SK-N-SH treated with all-trans-retinoic acid at 6 μM for 48 hours (cell line): ENCODE results near the gene EPHB3.

ENCODE experiments used
- ARNTL ChIP-seq: fragments of 450-650 bp; formaldehyde crosslinking; IDR thresholded peaks from 2 replicates; pipeline ENCODE4 v1.5.0; 2020; ENCODE audit warnings: low read depth, mild to moderate bottlenecking, moderate library complexity, borderline replicate concordance
- CSRNP3 ChIP-seq: fragments of 250-450 bp; sonication (Bioruptor Pico); IDR thresholded peaks from 2 replicates; pipeline ENCODE4 v1.5.1; 2021; ENCODE audit warnings: mild to moderate bottlenecking, moderate library complexity
- POU6F1 ChIP-seq: fragments of 250-450 bp; sonication (Bioruptor Pico); IDR thresholded peaks from 2 replicates; pipeline ENCODE4 v1.8.0; 2021; ENCODE audit warnings: low read depth, mild to moderate bottlenecking, moderate library complexity, borderline replicate concordance
- PPARA ChIP-seq: fragments of 250-450 bp; sonication (Bioruptor Pico); IDR thresholded peaks from 2 replicates; pipeline ENCODE4 v1.5.0; 2020; ENCODE audit warnings: mild to moderate bottlenecking, borderline replicate concordance
- ZC3H10 ChIP-seq: fragments of 250-450 bp; sonication (Bioruptor Pico); IDR thresholded peaks from 2 replicates; pipeline ENCODE4 v1.5.1; 2021; ENCODE audit warnings: mild to moderate bottlenecking, moderate library complexity
- ZNF565 ChIP-seq: fragments of 450-650 bp; formaldehyde crosslinking; conservative IDR thresholded peaks from 2 replicates; pipeline ENCODE4 v1.5.0; 2020; ENCODE audit warnings: low read depth, mild to moderate bottlenecking, moderate library complexity
- ZNF8 ChIP-seq: fragments of 450-650 bp; formaldehyde crosslinking; IDR thresholded peaks from 2 replicates; pipeline ENCODE4 v1.5.0; 2020; ENCODE audit warnings: mild to moderate bottlenecking, moderate library complexity
- TF ChIP-seq, protein P1 (sequence below): fragments of 250-450 bp; sonication (Bioruptor Pico); IDR thresholded peaks from 2 replicates; pipeline ENCODE4 v1.5.1; 2020; ENCODE audit warnings: low read depth, mild to moderate bottlenecking, moderate library complexity

DNA sequence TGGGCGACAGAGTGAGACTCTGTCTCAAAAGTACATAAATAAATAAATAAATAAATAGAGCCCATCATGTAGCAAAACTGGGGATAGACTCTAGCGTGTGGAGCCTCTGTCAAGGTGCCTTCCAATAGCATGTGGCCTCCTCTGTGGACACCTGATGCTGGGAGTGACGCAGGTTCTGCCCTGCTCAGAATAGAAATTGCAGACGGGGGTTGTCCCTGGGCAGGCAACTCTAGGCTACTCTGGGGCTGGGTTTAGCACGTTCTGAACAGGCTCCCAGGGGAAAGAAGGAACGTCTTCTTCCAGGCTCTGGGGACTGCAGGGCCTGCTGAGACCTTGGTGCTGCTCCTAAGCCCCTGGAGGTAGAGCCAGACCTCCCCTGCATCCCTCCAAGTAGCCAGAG is 65.3 kb downstream of the EPHB3 start:
- TF ChIP-seq, protein P1, sequence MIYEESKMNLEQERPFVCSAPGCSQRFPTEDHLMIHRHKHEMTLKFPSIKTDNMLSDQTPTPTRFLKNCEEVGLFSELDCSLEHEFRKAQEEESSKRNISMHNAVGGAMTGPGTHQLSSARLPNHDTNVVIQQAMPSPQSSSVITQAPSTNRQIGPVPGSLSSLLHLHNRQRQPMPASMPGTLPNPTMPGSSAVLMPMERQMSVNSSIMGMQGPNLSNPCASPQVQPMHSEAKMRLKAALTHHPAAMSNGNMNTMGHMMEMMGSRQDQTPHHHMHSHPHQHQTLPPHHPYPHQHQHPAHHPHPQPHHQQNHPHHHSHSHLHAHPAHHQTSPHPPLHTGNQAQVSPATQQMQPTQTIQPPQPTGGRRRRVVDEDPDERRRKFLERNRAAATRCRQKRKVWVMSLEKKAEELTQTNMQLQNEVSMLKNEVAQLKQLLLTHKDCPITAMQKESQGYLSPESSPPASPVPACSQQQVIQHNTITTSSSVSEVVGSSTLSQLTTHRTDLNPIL (CRISPR knock-in tag): no peak
- TF ChIP-seq CSRNP3: no peak
- TF ChIP-seq ZNF565: no peak
- no peak for TF ChIP-seq ZNF8 (CRISPR knock-in tag)
- no peak for TF ChIP-seq ZC3H10 (CRISPR knock-in tag)
- TF ChIP-seq ARNTL: no peak
- no peak for TF ChIP-seq PPARA (CRISPR knock-in tag)
- TF ChIP-seq POU6F1 (CRISPR knock-in tag): no peak
